Caco-2 (cell line): ENCODE results near the gene AHCYL1. TPM values are rescaled to one million over a fixed set of nuclear protein-coding genes. Genes with fewer than 3 reads are reported as not detected.

Source experiments
- BruUV-seq: library from RNA; stranded (reverse); fragments of 400-500 nt; replicated peaks from 2 replicates; lab custom pipeline; 2021; lab: Mats Ljungman, UMichigan
- CTCF ChIA-PET: fragments of 300-600 bp; sonication (Branson Sonifier 250); formaldehyde crosslinking; loops from one replicate; lab custom pipeline; 2022; ENCODE audit warnings: antibody characterized with exemption; lab: Charles Lee
- POLR2A ChIA-PET: fragments of 300-600 bp; sonication (Branson Sonifier 250); formaldehyde crosslinking; loops from one replicate; lab custom pipeline; 2022; ENCODE audit warnings: antibody characterized with exemption; lab: Charles Lee
- DNase-seq, 2 experiments: peaks; one replicate each; pipeline versions ENCODE4 v3.0.0 to v3.0.0-alpha.2; 2020 to 2022
- H3K27me3 ChIP-seq: replicated peaks from 2 replicates; pipeline ENCODE4 v1.6.0; 2011; ENCODE audit warnings: low read length; ENCODE audit not compliant: control insufficient read depth, insufficient read depth
- H3K36me3 ChIP-seq: 2 replicates; pipeline ENCODE4 v1.5.1; 2011; ENCODE audit warnings: low read length; ENCODE audit not compliant: control insufficient read depth, insufficient read depth
- H3K4me1 ChIP-seq: fragments of 250-450 bp; sonication (Bioruptor Pico); 2 replicates; pipeline ENCODE4 v1.5.1; 2020; ENCODE audit warnings: mild to moderate bottlenecking
- H3K4me3 ChIP-seq: 2 replicates; pipeline ENCODE4 v1.5.1; 2011; ENCODE audit warnings: low read depth, mild to moderate bottlenecking, control low read depth, low read length
- H3K9me3 ChIP-seq: fragments of 250-450 bp; sonication (Bioruptor Pico); 2 replicates; pipeline ENCODE4 v1.5.1; 2020; ENCODE audit warnings: mild to moderate bottlenecking, moderate library complexity
- H3K27ac Mint-ChIP-seq: one replicate; pipeline ENCODE4 v1.8.0; 2022; ENCODE audit warnings: mixed read lengths; ENCODE audit not compliant: unreplicated experiment
- H3K27me3 Mint-ChIP-seq: one replicate; pipeline ENCODE4 v1.8.0; 2022; ENCODE audit warnings: mixed read lengths; ENCODE audit not compliant: insufficient read depth, unreplicated experiment
- H3K36me3 Mint-ChIP-seq: one replicate; pipeline ENCODE4 v1.8.0; 2022; ENCODE audit warnings: mild to moderate bottlenecking, mixed read lengths; ENCODE audit not compliant: insufficient read depth, unreplicated experiment
- H3K4me1 Mint-ChIP-seq: one replicate; pipeline ENCODE4 v1.8.0; 2022; ENCODE audit warnings: low read depth, mixed read lengths; ENCODE audit not compliant: unreplicated experiment
- H3K4me3 Mint-ChIP-seq: one replicate; pipeline ENCODE4 v1.8.0; 2022; ENCODE audit warnings: mild to moderate bottlenecking, moderate library complexity, mixed read lengths; ENCODE audit not compliant: unreplicated experiment
- H3K9me3 Mint-ChIP-seq: one replicate; pipeline ENCODE4 v1.8.0; 2022; ENCODE audit warnings: mixed read lengths; ENCODE audit not compliant: unreplicated experiment
- CTCF ChIP-seq, 2 experiments: fragments of 200-600 bp in 1 of 2; IDR thresholded peaks; 1 replicate in 1 of 2; 2 replicates in 1 of 2; pipeline versions ENCODE4 v1.5.1 to v1.8.0; 2011 to 2022; ENCODE audit warnings: antibody characterized with exemption in 1 of 2, control low read depth in 1 of 2, inconsistent platforms in 1 of 2, low read depth in 1 of 2, low read length in 1 of 2, mild to moderate bottlenecking in 1 of 2, moderate library complexity in 1 of 2; ENCODE audit not compliant: insufficient read depth in 1 of 2, severe bottlenecking in 1 of 2, unreplicated experiment in 1 of 2
- intact Hi-C: fragments of 100-400 bp; cut with micrococcal nuclease; formaldehyde crosslinking; loops from one replicate; pipeline ENCODE4 v1.10.0; 2022; ENCODE audit not compliant: unreplicated experiment
- total RNA-seq: library from RNA; stranded (reverse); gene quantifications from 2 replicates; pipeline ENCODE4 v1.2.3, GENCODE V29; 2022

AHCYL1 gene
- total RNA-seq, 1 experiment from 2014 or later = 64.2 TPM

- H3K36me3 Mint-ChIP-seq = no peaks in the 10 kb centered on the region
- no peaks in the 10 kb centered on the region for H3K9me3 Mint-ChIP-seq
- H3K36me3 ChIP-seq = no peaks in the 10 kb centered on the region
- H3K4me3 Mint-ChIP-seq = no peak overlapping the region
- intact Hi-C loops = no loop called here
- TF ChIP-seq CTCF (IDR thresholded peaks at IDR 0.05; ENCODE audit: insufficient read depth in 1 of 2, low read depth in 1 of 2, low read length in 1 of 2, severe bottlenecking in 1 of 2, unreplicated experiment in 1 of 2) = no peak
- no peaks in the 10 kb centered on the region for H3K4me1 Mint-ChIP-seq
- H3K27ac Mint-ChIP-seq = no peak overlapping the region
- no peaks in the 10 kb centered on the region for H3K27me3 ChIP-seq
- no peaks in the 10 kb centered on the region; the same call in 1 of the 2 replicates for H3K9me3 ChIP-seq
- CTCF ChIA-PET = no interaction called here
- H3K4me3 ChIP-seq = no peak overlapping the region
- DNase-seq = no peak
- no peaks in the 10 kb centered on the region for H3K4me1 ChIP-seq
- POLR2A ChIA-PET = no interaction called here
- no peaks in the 10 kb centered on the region for H3K27me3 Mint-ChIP-seq
- no TSS peak for BruUV-seq
Measured at GRCh38 chr1:109969907-109970306, 14.7 kb upstream of the AHCYL1 start.

- no peak for DNase-seq
- Histone ChIP-seq H3K4me3 (no peak overlapping the region), H3K36me3 (no peaks in the 10 kb centered on the region), H3K9me3 (no peaks in the 10 kb centered on the region), H3K4me1 (peaks cover 6% of the 10 kb centered on the region; the same call in 1 of the 2 replicates), H3K27me3 (no peaks in the 10 kb centered on the region)
- H3K4me1 Mint-ChIP-seq = no peaks in the 10 kb centered on the region
- TF ChIP-seq CTCF (IDR thresholded peaks at IDR 0.05; ENCODE audit: insufficient read depth in 1 of 2, low read depth in 1 of 2, low read length in 1 of 2, severe bottlenecking in 1 of 2, unreplicated experiment in 1 of 2) = no peak
- no peaks in the 10 kb centered on the region for H3K36me3 Mint-ChIP-seq
- no TSS peak for BruUV-seq
- H3K27ac Mint-ChIP-seq = no peak overlapping the region
- ChIA-PET CTCF (no interaction called here), POLR2A (no interaction called here)
- no peak overlapping the region for H3K4me3 Mint-ChIP-seq
- no peaks in the 10 kb centered on the region for H3K27me3 Mint-ChIP-seq
- H3K9me3 Mint-ChIP-seq = no peaks in the 10 kb centered on the region
- intact Hi-C loops = no loop called here
Measured at GRCh38 chr1:109971559-109971958, 13.0 kb upstream of the AHCYL1 start.

GRCh38 chr1:109974191-109974590 lies 10.4 kb upstream of the AHCYL1 start:
- TF ChIP-seq CTCF (IDR thresholded peaks at IDR 0.05; ENCODE audit: insufficient read depth in 1 of 2, low read depth in 1 of 2, low read length in 1 of 2, severe bottlenecking in 1 of 2, unreplicated experiment in 1 of 2) = no peak
- no peak overlapping the region for H3K27ac Mint-ChIP-seq
- DNase-seq = no peak
- H3K36me3 Mint-ChIP-seq = no peaks in the 10 kb centered on the region
- Histone ChIP-seq H3K4me1 (peaks cover 15% of the 10 kb centered on the region), H3K36me3 (no peaks in the 10 kb centered on the region), H3K4me3 (no peak overlapping the region), H3K27me3 (no peaks in the 10 kb centered on the region), H3K9me3 (peaks cover 5% of the 10 kb centered on the region; the same call in 1 of the 2 replicates)
- BruUV-seq = no TSS peak
- no peaks in the 10 kb centered on the region for H3K9me3 Mint-ChIP-seq
- ChIA-PET POLR2A (no interaction called here), CTCF (no interaction called here)
- intact Hi-C loops = no loop called here
- no peaks in the 10 kb centered on the region for H3K27me3 Mint-ChIP-seq
- H3K4me3 Mint-ChIP-seq = no peak overlapping the region
- H3K4me1 Mint-ChIP-seq = peaks cover 1% of the 10 kb centered on the region
